HepG2 (cell line): ENCODE data around the gene MRPL27. TPM values are rescaled to one million over a fixed set of nuclear protein-coding genes. Genes with fewer than 3 reads are reported as not detected.

Experiments used
- GZF1 ChIP-seq: sonication (generic); formaldehyde crosslinking; IDR thresholded peaks from 2 replicates; pipeline ENCODE4 v1.5.1; 2020; ENCODE audit warnings: mild to moderate bottlenecking, missing genetic modification reagents
- HMGA1 ChIP-seq: sonication (generic); formaldehyde crosslinking; conservative IDR thresholded peaks from 2 replicates; pipeline ENCODE4 v1.4.0; 2020; ENCODE audit warnings: missing genetic modification reagents
- NFATC3 ChIP-seq: sonication (generic); formaldehyde crosslinking; IDR thresholded peaks from 2 replicates; pipeline ENCODE4 v1.5.1; 2020; ENCODE audit warnings: mild to moderate bottlenecking, missing genetic modification reagents
- PAF1 ChIP-seq: IDR thresholded peaks from 2 replicates; pipeline ENCODE4 v1.6.1; 2016; ENCODE audit warnings: missing genetic modification reagents, missing compliant biosample characterization
- PLRG1 ChIP-seq: fragments of 450-650 bp; conservative IDR thresholded peaks from 2 replicates; pipeline ENCODE4 v1.6.1; 2016
- REPIN1 ChIP-seq: sonication (generic); formaldehyde crosslinking; IDR thresholded peaks from 2 replicates; pipeline ENCODE4 v1.8.0; 2022; ENCODE audit warnings: missing genetic modification reagents, low read depth, mild to moderate bottlenecking, borderline replicate concordance
- SOX6 ChIP-seq, 2 experiments: fragments of 450-650 bp in 1 of 2; sonication (generic) in 1 of 2; formaldehyde crosslinking in 1 of 2; IDR thresholded peaks; 2 replicates each; pipeline versions ENCODE4 v1.4.0 to v1.6.1; 2017 to 2020; ENCODE audit warnings: antibody characterized with exemption in 1 of 2, mild to moderate bottlenecking in 1 of 2, missing genetic modification reagents in 1 of 2
- TAF15 ChIP-seq: fragments of 200-400 bp; formaldehyde crosslinking; IDR thresholded peaks from one replicate; pipeline ENCODE4 v1.6.1; 2018; ENCODE audit warnings: mild to moderate bottlenecking, low read depth, low read length; ENCODE audit not compliant: poor library complexity, severe bottlenecking
- ZNF441 ChIP-seq: sonication (generic); formaldehyde crosslinking; IDR thresholded peaks from 2 replicates; pipeline ENCODE4 v1.7.0; 2021; ENCODE audit warnings: missing genetic modification reagents, borderline replicate concordance
- ZNF562 ChIP-seq: sonication (generic); formaldehyde crosslinking; IDR thresholded peaks from 2 replicates; pipeline ENCODE4 v1.8.0; 2022; ENCODE audit warnings: missing genetic modification reagents, borderline replicate concordance
- ZNF614 ChIP-seq: IDR thresholded peaks from 2 replicates; pipeline ENCODE4 v1.6.1; 2018; ENCODE audit warnings: missing biosample characterization, missing genetic modification reagents, inconsistent platforms, borderline replicate concordance
- ZNF879 ChIP-seq: sonication (generic); formaldehyde crosslinking; IDR thresholded peaks from 2 replicates; pipeline ENCODE4 v1.8.1; 2023; ENCODE audit warnings: missing genetic modification reagents
- polyA plus RNA-seq, 8 experiments: library from polyadenylated mRNA; depleted of rRNA in 3 of 8; stranded (reverse) in 7 of 8; unstranded in 1 of 8; fragments of >200 nt; fragmentation: Illumina TruSeq in 4 of 8; extraction: Trizol in 4 of 8; gene quantifications; 2 replicates each; pipeline versions ENCODE4 v1.2.1 to v1.2.3, GENCODE V29; 2011 to 2016; ENCODE audit warnings: low read depth in 4 of 8, missing spikeins in 1 of 8, mixed read lengths in 1 of 8; ENCODE audit not compliant: insufficient read depth in 1 of 8
- total RNA-seq, 5 experiments: library from RNA; depleted of rRNA; stranded (reverse); fragments of >200 nt; fragmentation: Illumina TruSeq; extraction: Trizol; gene quantifications; 2 replicates each; pipeline ENCODE4 v1.2.3, GENCODE V29; 2016; ENCODE audit warnings: low read depth in 1 of 5
- TF ChIP-seq, protein P1 (sequence below): sonication (generic); formaldehyde crosslinking; IDR thresholded peaks from 2 replicates; pipeline ENCODE4 v1.4.0; 2020; ENCODE audit warnings: mild to moderate bottlenecking, missing genetic modification reagents, borderline replicate concordance
- TF ChIP-seq, protein P2 (sequence below): sonication (generic); formaldehyde crosslinking; conservative IDR thresholded peaks from 2 replicates; pipeline ENCODE4 v1.4.0; 2020; ENCODE audit warnings: mild to moderate bottlenecking, missing genetic modification reagents, moderate library complexity
- TF ChIP-seq, protein P3 (sequence below): sonication (generic); formaldehyde crosslinking; conservative IDR thresholded peaks from 2 replicates; pipeline ENCODE4 v1.8.0; 2022; ENCODE audit warnings: missing genetic modification reagents
- TF ChIP-seq, protein P4 (sequence below): sonication (generic); formaldehyde crosslinking; IDR thresholded peaks from 2 replicates; pipeline ENCODE4 v1.4.0; 2020; ENCODE audit warnings: mild to moderate bottlenecking, missing genetic modification reagents
- TF ChIP-seq, protein P5 (sequence below): IDR thresholded peaks from 2 replicates; pipeline ENCODE4 v1.6.1; 2016; ENCODE audit warnings: mild to moderate bottlenecking, missing biosample characterization, missing genetic modification reagents

The MRPL27 gene
- total and polyA plus RNA-seq, 2 of the 13 experiments (the other 11 are each of a cell fraction or from before 2014, with no cell fraction given), result 137 to 217 TPM

DNA sequence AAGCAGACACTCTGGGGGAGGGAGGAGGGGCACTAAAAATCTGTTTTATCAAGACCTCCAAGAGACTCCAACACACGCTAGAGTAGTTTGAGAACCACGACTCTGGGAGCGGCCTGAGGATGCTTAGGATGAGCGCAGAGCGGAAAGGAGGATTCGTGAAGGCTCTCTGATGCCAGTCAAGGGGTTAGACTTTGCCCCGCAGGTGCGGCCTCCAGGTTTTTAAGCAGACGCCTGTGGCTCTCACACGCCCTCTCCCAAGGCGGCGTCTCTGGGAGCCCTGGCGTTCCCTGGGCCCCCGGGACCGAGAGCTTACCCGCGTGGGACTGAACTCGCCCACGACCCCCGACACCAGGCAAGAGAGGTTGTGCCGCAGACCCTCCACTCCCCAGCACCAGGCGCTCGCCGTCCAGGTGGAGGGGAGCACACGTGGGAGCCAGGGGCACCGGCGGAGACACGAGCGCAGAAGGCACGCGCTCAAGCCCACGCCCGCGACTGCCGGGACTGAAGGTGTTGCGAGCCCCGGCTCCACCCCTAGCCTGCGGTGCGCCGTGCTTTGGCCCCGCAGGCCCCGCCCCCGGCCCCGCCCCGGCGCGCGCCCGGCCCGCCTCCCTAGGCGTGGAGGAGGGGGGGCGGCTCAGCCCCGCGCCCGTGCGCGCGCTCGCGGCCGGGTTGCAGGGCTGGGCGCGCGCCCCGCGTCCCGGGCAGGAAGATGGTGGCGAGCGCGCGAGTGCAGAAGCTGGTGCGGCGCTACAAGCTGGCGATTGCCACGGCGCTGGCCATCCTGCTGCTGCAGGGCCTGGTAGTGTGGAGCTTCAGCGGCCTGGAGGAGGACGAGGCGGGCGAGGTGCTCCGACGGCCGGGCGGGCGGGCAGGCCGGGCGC lies 27.3 kb downstream of the MRPL27 start, which contains the start of gene XYLT2 (continued):
- TF ChIP-seq ZNF614 (CRISPR knock-in tag) (peak; percentile 16; the same call in 1 of the 2 replicates), ZNF879 (peak; percentile 67; the same call in 1 of the 2 replicates), SOX6 (IDR thresholded peaks at IDR 0.05) (no peak), SOX6 (CRISPR knock-in tag; IDR thresholded peaks at IDR 0.05) (peak; percentile 38; the same call in 1 of the 2 replicates), ZNF562 (CRISPR knock-in tag) (no peak), ZNF441 (CRISPR knock-in tag) (peak; percentile 32; the same call in 1 of the 2 replicates), REPIN1 (CRISPR knock-in tag) (no peak; the same call in 1 of the 2 replicates), TAF15 (no peak), GZF1 (CRISPR knock-in tag) (0 out of 2 replicates have a peak, but pooled peaks have one; percentile 62), PLRG1 (no peak), PAF1 (no peak), NFATC3 (CRISPR knock-in tag) (no peak), HMGA1 (CRISPR knock-in tag) (no peak)
- TF ChIP-seq, protein P1, sequence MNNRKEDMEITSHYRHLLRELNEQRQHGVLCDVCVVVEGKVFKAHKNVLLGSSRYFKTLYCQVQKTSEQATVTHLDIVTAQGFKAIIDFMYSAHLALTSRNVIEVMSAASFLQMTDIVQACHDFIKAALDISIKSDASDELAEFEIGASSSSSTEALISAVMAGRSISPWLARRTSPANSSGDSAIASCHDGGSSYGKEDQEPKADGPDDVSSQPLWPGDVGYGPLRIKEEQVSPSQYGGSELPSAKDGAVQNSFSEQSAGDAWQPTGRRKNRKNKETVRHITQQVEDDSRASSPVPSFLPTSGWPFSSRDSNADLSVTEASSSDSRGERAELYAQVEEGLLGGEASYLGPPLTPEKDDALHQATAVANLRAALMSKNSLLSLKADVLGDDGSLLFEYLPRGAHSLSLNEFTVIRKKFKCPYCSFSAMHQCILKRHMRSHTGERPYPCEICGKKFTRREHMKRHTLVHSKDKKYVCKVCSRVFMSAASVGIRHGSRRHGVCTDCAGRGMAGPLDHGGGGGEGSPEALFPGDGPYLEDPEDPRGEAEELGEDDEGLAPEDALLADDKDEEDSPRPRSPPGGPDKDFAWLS (CRISPR knock-in tag), result no peak
- TF ChIP-seq, protein P2, sequence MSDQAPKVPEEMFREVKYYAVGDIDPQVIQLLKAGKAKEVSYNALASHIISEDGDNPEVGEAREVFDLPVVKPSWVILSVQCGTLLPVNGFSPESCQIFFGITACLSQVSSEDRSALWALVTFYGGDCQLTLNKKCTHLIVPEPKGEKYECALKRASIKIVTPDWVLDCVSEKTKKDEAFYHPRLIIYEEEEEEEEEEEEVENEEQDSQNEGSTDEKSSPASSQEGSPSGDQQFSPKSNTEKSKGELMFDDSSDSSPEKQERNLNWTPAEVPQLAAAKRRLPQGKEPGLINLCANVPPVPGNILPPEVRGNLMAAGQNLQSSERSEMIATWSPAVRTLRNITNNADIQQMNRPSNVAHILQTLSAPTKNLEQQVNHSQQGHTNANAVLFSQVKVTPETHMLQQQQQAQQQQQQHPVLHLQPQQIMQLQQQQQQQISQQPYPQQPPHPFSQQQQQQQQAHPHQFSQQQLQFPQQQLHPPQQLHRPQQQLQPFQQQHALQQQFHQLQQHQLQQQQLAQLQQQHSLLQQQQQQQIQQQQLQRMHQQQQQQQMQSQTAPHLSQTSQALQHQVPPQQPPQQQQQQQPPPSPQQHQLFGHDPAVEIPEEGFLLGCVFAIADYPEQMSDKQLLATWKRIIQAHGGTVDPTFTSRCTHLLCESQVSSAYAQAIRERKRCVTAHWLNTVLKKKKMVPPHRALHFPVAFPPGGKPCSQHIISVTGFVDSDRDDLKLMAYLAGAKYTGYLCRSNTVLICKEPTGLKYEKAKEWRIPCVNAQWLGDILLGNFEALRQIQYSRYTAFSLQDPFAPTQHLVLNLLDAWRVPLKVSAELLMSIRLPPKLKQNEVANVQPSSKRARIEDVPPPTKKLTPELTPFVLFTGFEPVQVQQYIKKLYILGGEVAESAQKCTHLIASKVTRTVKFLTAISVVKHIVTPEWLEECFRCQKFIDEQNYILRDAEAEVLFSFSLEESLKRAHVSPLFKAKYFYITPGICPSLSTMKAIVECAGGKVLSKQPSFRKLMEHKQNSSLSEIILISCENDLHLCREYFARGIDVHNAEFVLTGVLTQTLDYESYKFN (CRISPR knock-in tag), result no peak
- TF ChIP-seq, protein P3, sequence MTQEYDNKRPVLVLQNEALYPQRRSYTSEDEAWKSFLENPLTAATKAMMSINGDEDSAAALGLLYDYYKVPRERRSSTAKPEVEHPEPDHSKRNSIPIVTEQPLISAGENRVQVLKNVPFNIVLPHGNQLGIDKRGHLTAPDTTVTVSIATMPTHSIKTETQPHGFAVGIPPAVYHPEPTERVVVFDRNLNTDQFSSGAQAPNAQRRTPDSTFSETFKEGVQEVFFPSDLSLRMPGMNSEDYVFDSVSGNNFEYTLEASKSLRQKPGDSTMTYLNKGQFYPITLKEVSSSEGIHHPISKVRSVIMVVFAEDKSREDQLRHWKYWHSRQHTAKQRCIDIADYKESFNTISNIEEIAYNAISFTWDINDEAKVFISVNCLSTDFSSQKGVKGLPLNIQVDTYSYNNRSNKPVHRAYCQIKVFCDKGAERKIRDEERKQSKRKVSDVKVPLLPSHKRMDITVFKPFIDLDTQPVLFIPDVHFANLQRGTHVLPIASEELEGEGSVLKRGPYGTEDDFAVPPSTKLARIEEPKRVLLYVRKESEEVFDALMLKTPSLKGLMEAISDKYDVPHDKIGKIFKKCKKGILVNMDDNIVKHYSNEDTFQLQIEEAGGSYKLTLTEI, result no peak
- TF ChIP-seq, protein P4, sequence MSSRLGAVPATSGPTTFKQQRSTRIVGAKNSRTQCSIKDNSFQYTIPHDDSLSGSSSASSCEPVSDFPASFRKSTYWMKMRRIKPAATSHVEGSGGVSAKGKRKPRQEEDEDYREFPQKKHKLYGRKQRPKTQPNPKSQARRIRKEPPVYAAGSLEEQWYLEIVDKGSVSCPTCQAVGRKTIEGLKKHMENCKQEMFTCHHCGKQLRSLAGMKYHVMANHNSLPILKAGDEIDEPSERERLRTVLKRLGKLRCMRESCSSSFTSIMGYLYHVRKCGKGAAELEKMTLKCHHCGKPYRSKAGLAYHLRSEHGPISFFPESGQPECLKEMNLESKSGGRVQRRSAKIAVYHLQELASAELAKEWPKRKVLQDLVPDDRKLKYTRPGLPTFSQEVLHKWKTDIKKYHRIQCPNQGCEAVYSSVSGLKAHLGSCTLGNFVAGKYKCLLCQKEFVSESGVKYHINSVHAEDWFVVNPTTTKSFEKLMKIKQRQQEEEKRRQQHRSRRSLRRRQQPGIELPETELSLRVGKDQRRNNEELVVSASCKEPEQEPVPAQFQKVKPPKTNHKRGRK, result no peak
- TF ChIP-seq, protein P5, sequence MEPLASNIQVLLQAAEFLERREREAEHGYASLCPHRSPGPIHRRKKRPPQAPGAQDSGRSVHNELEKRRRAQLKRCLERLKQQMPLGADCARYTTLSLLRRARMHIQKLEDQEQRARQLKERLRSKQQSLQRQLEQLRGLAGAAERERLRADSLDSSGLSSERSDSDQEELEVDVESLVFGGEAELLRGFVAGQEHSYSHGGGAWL, result peak; percentile 74; the same call in 1 of the 2 replicates
